NCI-H446 (cell line): Measurements from ENCODE around the gene GAP43.
A peak's percentile ranks its signal among the peaks of the same experiment; 100 is the strongest.

Experiments
- DNase-seq, 2 experiments: peaks; one replicate each; lab custom pipeline; 2025; lab: John Stamatoyannopoulos, UW

GAP43 gene

GRCh38 chr3:115623044-115623868, at the start of gene GAP43:
TSS of gene GAP43 (plus strand) at chr3:115623510. CDS start at chr3:115623690, 180 bp downstream.
- peak; percentile 78 to 83 for DNase-seq

GRCh38 chr3:115576325-115576875, 46.9 kb upstream of the GAP43 start:
- no peak for DNase-seq

GRCh38 chr3:115577000-115577399, 46.3 kb upstream of the GAP43 start:
- no peak for DNase-seq

GRCh38 chr3:115578331-115578730, 45.0 kb upstream of the GAP43 start:
- no peak for DNase-seq

- DNase-seq: no peak
These were observed 42.7 kb upstream of the GAP43 start for GRCh38 chr3:115580566-115580965.

GRCh38 chr3:115581362-115582135, 41.8 kb upstream of the GAP43 start:
- DNase-seq: no peak

GRCh38 chr3:115588201-115589115, 34.9 kb upstream of the GAP43 start:
- DNase-seq: no peak

- no peak for DNase-seq
These were observed 32.4 kb upstream of the GAP43 start for GRCh38 chr3:115590873-115591272.

- DNase-seq: no peak
These were observed 27.6 kb upstream of the GAP43 start for GRCh38 chr3:115595611-115596275.

- no peak for DNase-seq
These were observed 25.1 kb upstream of the GAP43 start for GRCh38 chr3:115598216-115598615.

- no peak for DNase-seq
These were observed 21.1 kb upstream of the GAP43 start for GRCh38 chr3:115602194-115602593.

GRCh38 chr3:115611630-115612029, 11.7 kb upstream of the GAP43 start:
- no peak for DNase-seq

GRCh38 chr3:115615001-115615814, 8.1 kb upstream of the GAP43 start:
- peak in 1 of 2 experiments; percentile 29 for DNase-seq

- DNase-seq: no peak
These were observed 6.8 kb upstream of the GAP43 start for GRCh38 chr3:115616461-115616860.

- DNase-seq: no peak
These were observed 5.7 kb upstream of the GAP43 start for GRCh38 chr3:115617591-115617990.

GRCh38 chr3:115624029-115624741, 875 bp downstream of the GAP43 start:
- no peak for DNase-seq

- peak in 1 of 2 experiments; percentile 45 for DNase-seq
These were observed 1.6 kb downstream of the GAP43 start for GRCh38 chr3:115624901-115625300.

- DNase-seq: peak in 1 of 2 experiments; percentile 25
These were observed 2.7 kb downstream of the GAP43 start for GRCh38 chr3:115626006-115626409.

GRCh38 chr3:115626721-115627120, 3.4 kb downstream of the GAP43 start:
- peak; percentile 54 to 66 for DNase-seq
